GM11168 (cell line): Measurements from ENCODE around the gene MBTD1.
"Not testable (repeated sequence)": the region's sequence is repeated elsewhere in the genome, so short reads cannot be mapped to it uniquely, and the experiment has no call there.

Experiments used
- in situ Hi-C: fragments of 300-500 bp; cut with MboI; formaldehyde crosslinking; loops from one replicate; pipeline ENCODE4 v1.12.0; 2022; ENCODE audit warnings: low sequenced_read_pairs; ENCODE audit not compliant: unreplicated experiment

The MBTD1 gene

GRCh38 chr17:51256101-51256500 is 3.7 kb downstream of the MBTD1 start:
- in situ Hi-C loops = no loop called here

- in situ Hi-C loops = no loop called here
Measured at GRCh38 chr17:51255673-51256072, 4.2 kb downstream of the MBTD1 start.

GRCh38 chr17:51251010-51251409 is 8.8 kb downstream of the MBTD1 start:
- in situ Hi-C loops = no loop called here

GRCh38 chr17:51250314-51250840 is 9.5 kb downstream of the MBTD1 start:
- in situ Hi-C loops = no loop called here

- in situ Hi-C loops = no loop called here
Measured at GRCh38 chr17:51245535-51245934, 14.3 kb downstream of the MBTD1 start.

- in situ Hi-C loops = no loop called here
Measured at GRCh38 chr17:51244041-51244440, 15.8 kb downstream of the MBTD1 start.

- in situ Hi-C loops = no loop called here
Measured at GRCh38 chr17:51240275-51240674, 19.6 kb downstream of the MBTD1 start.

GRCh38 chr17:51238255-51238887 is 21.5 kb downstream of the MBTD1 start:
- in situ Hi-C loops = no loop called here

GRCh38 chr17:51234162-51234561 is 25.7 kb downstream of the MBTD1 start:
- in situ Hi-C loops = no loop called here

GRCh38 chr17:51231999-51232398 is 27.9 kb downstream of the MBTD1 start:
- in situ Hi-C loops = no loop called here

- in situ Hi-C loops = no loop called here
Measured at GRCh38 chr17:51230306-51230705, 29.5 kb downstream of the MBTD1 start.

- in situ Hi-C loops = no loop called here
Measured at GRCh38 chr17:51229889-51230288, 30.0 kb downstream of the MBTD1 start.

GRCh38 chr17:51228161-51228560 is 31.7 kb downstream of the MBTD1 start:
- in situ Hi-C loops = no loop called here

GRCh38 chr17:51225523-51225922 is 34.3 kb downstream of the MBTD1 start:
- in situ Hi-C loops = not testable (repeated sequence)

GRCh38 chr17:51224402-51225262 is 35.2 kb downstream of the MBTD1 start:
- in situ Hi-C loops = no loop called here

GRCh38 chr17:51221322-51221721 is 38.5 kb downstream of the MBTD1 start:
- in situ Hi-C loops = no loop called here

- in situ Hi-C loops = no loop called here
Measured at GRCh38 chr17:51217946-51218345, 41.9 kb downstream of the MBTD1 start.

- in situ Hi-C loops = no loop called here
Measured at GRCh38 chr17:51214920-51215319, 44.9 kb downstream of the MBTD1 start.

GRCh38 chr17:51203838-51204237 is 56.0 kb downstream of the MBTD1 start:
- in situ Hi-C loops = no loop called here

- in situ Hi-C loops = no loop called here
Measured at GRCh38 chr17:51200846-51201245, 59.0 kb downstream of the MBTD1 start.

GRCh38 chr17:51200295-51200694 is 59.6 kb downstream of the MBTD1 start:
- in situ Hi-C loops = no loop called here
